Progenitor cell of endocrine pancreas (in vitro differentiated cells): ENCODE data around the gene SNX13. TPM values are rescaled to one million over a fixed set of nuclear protein-coding genes. Genes with fewer than 3 reads are reported as not detected.

Experiments used
- DNase-seq: peaks from one replicate; pipeline ENCODE4 v3.0.0; 2021; ENCODE audit warnings: low spot score; ENCODE audit not compliant: unreplicated experiment
- H3K27ac Mint-ChIP-seq: 2 replicates; pipeline ENCODE4 v1.8.0; 2021; ENCODE audit warnings: mild to moderate bottlenecking, moderate library complexity, mixed read lengths
- H3K27me3 Mint-ChIP-seq: 2 replicates; pipeline ENCODE4 v1.8.0; 2021; ENCODE audit warnings: mixed read lengths
- H3K36me3 Mint-ChIP-seq: 2 replicates; pipeline ENCODE4 v1.8.0; 2022; ENCODE audit warnings: mixed read lengths; ENCODE audit not compliant: insufficient read depth
- H3K4me1 Mint-ChIP-seq: 2 replicates; pipeline ENCODE4 v1.8.0; 2021; ENCODE audit warnings: low read depth, mixed read lengths
- H3K4me3 Mint-ChIP-seq: 2 replicates; pipeline ENCODE4 v1.8.0; 2021; ENCODE audit warnings: low read depth, mild to moderate bottlenecking, moderate library complexity, mixed read lengths
- H3K9me3 Mint-ChIP-seq: 2 replicates; pipeline ENCODE4 v1.8.0; 2021; ENCODE audit warnings: low read depth, mixed read lengths
- CTCF ChIP-seq: fragments of 200-600 bp; sonication (generic); IDR thresholded peaks from one replicate; pipeline ENCODE4 v1.5.0; 2021; ENCODE audit warnings: antibody characterized with exemption, mild to moderate bottlenecking; ENCODE audit not compliant: unreplicated experiment
- total RNA-seq: library from RNA; stranded (reverse); gene quantifications from 2 replicates; pipeline ENCODE4 v1.2.1, GENCODE V29; 2021

The SNX13 gene
- total RNA-seq, 1 donor from 2014 or later, result 48.5 TPM

GRCh38 chr7:17745610-17746009 is 194.7 kb downstream of the SNX13 start:
- no peaks in the 10 kb centered on the region for H3K36me3 Mint-ChIP-seq
- no peak overlapping the region for H3K27ac Mint-ChIP-seq
- TF ChIP-seq CTCF, result no peak
- no peak for DNase-seq
- H3K9me3 Mint-ChIP-seq, result no peaks in the 10 kb centered on the region
- no peaks in the 10 kb centered on the region for H3K27me3 Mint-ChIP-seq
- no peaks in the 10 kb centered on the region for H3K4me1 Mint-ChIP-seq
- H3K4me3 Mint-ChIP-seq, result no peak overlapping the region

- DNase-seq, result no peak
- no peaks in the 10 kb centered on the region for H3K9me3 Mint-ChIP-seq
- H3K4me3 Mint-ChIP-seq, result no peak overlapping the region
- no peak for TF ChIP-seq CTCF
- H3K36me3 Mint-ChIP-seq, result no peaks in the 10 kb centered on the region
- no peaks in the 10 kb centered on the region for H3K27me3 Mint-ChIP-seq
- H3K4me1 Mint-ChIP-seq, result no peaks in the 10 kb centered on the region
- H3K27ac Mint-ChIP-seq, result no peak overlapping the region
Observed at GRCh38 chr7:17743316-17743715, 197.0 kb downstream of the SNX13 start.

- no peak overlapping the region for H3K4me3 Mint-ChIP-seq
- H3K9me3 Mint-ChIP-seq, result no peaks in the 10 kb centered on the region
- H3K27me3 Mint-ChIP-seq, result no peaks in the 10 kb centered on the region
- no peak for TF ChIP-seq CTCF
- no peaks in the 10 kb centered on the region for H3K4me1 Mint-ChIP-seq
- H3K36me3 Mint-ChIP-seq, result no peaks in the 10 kb centered on the region
- no peak overlapping the region for H3K27ac Mint-ChIP-seq
- DNase-seq, result no peak
Observed at GRCh38 chr7:17741426-17741825, 198.9 kb downstream of the SNX13 start.

Other genes with a start within 250 kb of the SNX13 start
- gene PRPS1L1, start 87.4 kb upstream of the SNX13 start, total RNA-seq, result not detected in 2 replicates